Skeletal muscle satellite cell (primary cell): ENCODE data around the gene TSPAN7. TPM values are rescaled to one million over a fixed set of nuclear protein-coding genes. Genes with fewer than 3 reads are reported as not detected.

ENCODE experiments used
- small RNA-seq: library from RNA; depleted of rRNA; stranded (forward); fragments of <200 nt; gene quantifications from one replicate; pipeline ENCODE3, GENCODE V24; 2012

TSPAN7 gene

Small RNA genes within 50 kb of the gene (small RNA-seq; reads per million reads assigned to genes)
- gene RNU7-7P: not detected
